Body of pancreas (tissue), 4 donors: ENCODE results near the gene PKP4.

Experiments used
- CTCF ChIP-seq, 7 experiments: fragments of 450-650 bp in 4 of 7; fragments of 200-600 bp in 3 of 7; sonication (generic) in 3 of 7; IDR thresholded peaks; one replicate each; pipeline ENCODE4 v1.5.1; 2016 to 2019; ENCODE audit warnings: antibody characterized with exemption in 7 of 7
- POLR2A ChIP-seq, 3 donors: fragments of 450-650 bp; IDR thresholded peaks; one replicate each; pipeline ENCODE4 v1.6.1; 2016; ENCODE audit warnings: antibody characterized with exemption in 3 of 3, mild to moderate bottlenecking in 2 of 3

- TF ChIP-seq CTCF (IDR thresholded peaks at IDR 0.05): no peak
- no peak for TF ChIP-seq POLR2A (IDR thresholded peaks at IDR 0.05)
These were observed 188.5 kb downstream of the PKP4 start for GRCh38 chr2:158645299-158645698.
